Measurements from ENCODE around the gene ATP1B3.

Gene ATP1B3

GRCh38 chr3:141876381-141876890, at the start of gene ATP1B3:
Gene ATP1B3 (plus strand): TSS chr3:141876643. CDS start chr3:141876802, 159 bp downstream.
- DNase-seq = peak; percentile 86

- DNase-seq = no peak
These were observed 48.0 kb upstream of the ATP1B3 start for GRCh38 chr3:141828487-141828886.

GRCh38 chr3:141828890-141829289, 47.6 kb upstream of the ATP1B3 start:
- DNase-seq = peak; percentile 25

GRCh38 chr3:141830508-141830907, 45.9 kb upstream of the ATP1B3 start:
- DNase-seq = no peak

- DNase-seq = no peak
These were observed 42.2 kb upstream of the ATP1B3 start for GRCh38 chr3:141834292-141834691.

- no peak for DNase-seq
These were observed 40.8 kb upstream of the ATP1B3 start for GRCh38 chr3:141835557-141836229.

- DNase-seq = no peak
These were observed 37.1 kb upstream of the ATP1B3 start for GRCh38 chr3:141839389-141839788.

GRCh38 chr3:141840737-141841544, 35.5 kb upstream of the ATP1B3 start:
- DNase-seq = no peak

- peak; percentile 29 for DNase-seq
These were observed 32.3 kb upstream of the ATP1B3 start for GRCh38 chr3:141844108-141844507.

GRCh38 chr3:141844812-141845211, 31.6 kb upstream of the ATP1B3 start:
- no peak for DNase-seq

GRCh38 chr3:141845407-141846049, 30.9 kb upstream of the ATP1B3 start:
- DNase-seq = peak; percentile 56

GRCh38 chr3:141846050-141846433, 30.4 kb upstream of the ATP1B3 start:
- no peak for DNase-seq

GRCh38 chr3:141848159-141848748, 28.2 kb upstream of the ATP1B3 start:
- DNase-seq = peak; percentile 70

- peak; percentile 94 for DNase-seq
These were observed 27.2 kb upstream of the ATP1B3 start for GRCh38 chr3:141849056-141849815.

- DNase-seq = no peak
These were observed 25.0 kb upstream of the ATP1B3 start for GRCh38 chr3:141851411-141851810.

GRCh38 chr3:141853081-141853601, 23.3 kb upstream of the ATP1B3 start:
- peak; percentile 37 for DNase-seq

GRCh38 chr3:141853629-141854168, 22.7 kb upstream of the ATP1B3 start:
- no peak for DNase-seq

GRCh38 chr3:141854599-141854998, 21.8 kb upstream of the ATP1B3 start:
- no peak for DNase-seq

GRCh38 chr3:141858312-141858711, 18.1 kb upstream of the ATP1B3 start:
- DNase-seq = no peak

- no peak for DNase-seq
These were observed 16.8 kb upstream of the ATP1B3 start for GRCh38 chr3:141859651-141860050.

- DNase-seq = no peak
These were observed 16.3 kb upstream of the ATP1B3 start for GRCh38 chr3:141860086-141860669.

Data from hematopoietic multipotent progenitor cell treated with erythropoietin and hydrocortisone succinate and interleukin-3 and kit ligand, for 6 days (in vitro differentiated cells).